C4-2B (cell line): ENCODE data around the gene PARVB.

Source experiments
- H3K27ac ChIP-seq: fragments of 450-650 bp; 2 replicates; pipeline ENCODE4 v1.5.1; 2017
- CTCF ChIP-seq: fragments of 450-650 bp; conservative IDR thresholded peaks from 2 replicates; pipeline ENCODE4 v1.5.1; 2017; ENCODE audit warnings: mild to moderate bottlenecking
- ZFX ChIP-seq: fragments of 450-650 bp; IDR thresholded peaks from 2 replicates; pipeline ENCODE4 v1.6.1; 2017

PARVB gene

GRCh38 chr22:44020981-44021380 lies 3.1 kb upstream of the PARVB start:
- TF ChIP-seq ZFX (no peak), CTCF (no peak)
- no peak overlapping the region for H3K27ac ChIP-seq

GRCh38 chr22:44023404-44024287 lies 456 bp upstream of the PARVB start:
- no peak for TF ChIP-seq CTCF
- TF ChIP-seq ZFX = peak; percentile 93
- H3K27ac ChIP-seq = peak overlapping the region; percentile 87

- H3K27ac ChIP-seq = peak overlapping the region; percentile 87
- TF ChIP-seq ZFX (no peak), CTCF (no peak)
Observed at GRCh38 chr22:44025171-44026065, 1.3 kb downstream of the PARVB start.

GRCh38 chr22:44026066-44026629 lies 2.0 kb downstream of the PARVB start:
- no peak overlapping the region for H3K27ac ChIP-seq

GRCh38 chr22:44026630-44027511 lies 2.8 kb downstream of the PARVB start:
- no peak overlapping the region for H3K27ac ChIP-seq
- TF ChIP-seq CTCF (no peak), ZFX (no peak)

More at GRCh38 chr22:44026066-44026629, 2.0 kb downstream of the PARVB start:
- no peak for TF ChIP-seq CTCF
- TF ChIP-seq ZFX = no peak

DNA sequence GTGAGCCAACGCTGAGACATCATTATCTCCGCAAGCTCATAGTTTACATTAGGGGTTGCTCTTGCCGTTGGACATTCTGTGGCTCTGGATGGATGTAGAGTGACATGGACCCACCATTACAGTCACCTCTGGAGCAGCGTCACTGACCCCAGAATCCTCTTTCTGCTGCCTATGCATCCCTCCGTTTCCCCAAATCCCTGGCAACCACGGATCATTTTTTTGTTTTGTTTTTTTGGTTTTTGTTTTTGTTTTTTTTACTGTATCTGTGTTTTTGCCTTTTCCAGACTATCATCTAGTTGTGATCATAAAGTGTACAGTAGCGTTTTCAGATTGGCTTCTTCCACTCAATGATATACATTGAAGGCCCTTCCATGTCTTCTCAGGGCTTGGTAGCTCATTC lies 4.0 kb downstream of the PARVB start:
- no peak overlapping the region for H3K27ac ChIP-seq
- TF ChIP-seq ZFX (no peak), CTCF (no peak)
